Measurements from ENCODE around the gene CTSZ.

GRCh38 chr20:59000326-59000725 lies 6.7 kb downstream of the CTSZ start:
- TF ChIP-seq CTCF (IDR thresholded peaks at IDR 0.05) (no peak), POLR2A (IDR thresholded peaks at IDR 0.05) (no peak), EP300 (IDR thresholded peaks at IDR 0.05) (no peak)
